ENCODE data around the gene TNFSF9. TPM values are rescaled to one million over a fixed set of nuclear protein-coding genes. Genes with fewer than 3 reads are reported as not detected.

TNFSF9 gene
- total RNA-seq, 1 donor from 2014 or later: 0.28 TPM

DNA sequence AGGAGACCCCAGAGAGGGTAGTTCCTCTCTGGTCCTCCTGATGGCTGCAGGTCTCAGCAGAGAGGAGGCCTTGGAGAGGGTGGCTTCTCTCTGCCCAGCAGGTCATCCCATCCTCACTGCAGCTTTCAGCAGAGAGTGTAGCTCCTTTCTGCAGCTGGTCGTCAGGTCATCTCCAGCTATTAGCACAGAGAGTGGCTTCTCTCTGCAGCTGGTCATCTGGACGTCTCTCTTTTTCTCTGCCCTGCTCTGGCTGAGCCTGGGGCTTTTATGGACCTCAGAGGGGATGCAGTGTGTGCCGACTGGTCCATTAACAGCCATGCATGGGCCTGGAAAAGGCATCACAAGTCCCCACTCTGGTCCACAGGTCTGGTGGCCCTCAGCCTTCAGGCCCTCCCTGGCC is 20.3 kb downstream of the TNFSF9 start:
- Mint-ChIP-seq H3K27ac (no peak overlapping the region), H3K4me1 (peaks cover 2% of the 10 kb centered on the region), H3K36me3 (no peaks in the 10 kb centered on the region), H3K9me3 (no peaks in the 10 kb centered on the region), H3K4me3 (no peak overlapping the region), H3K27me3 (ENCODE audit: insufficient read depth, low read depth) (peaks cover 8% of the 10 kb centered on the region)
- no peak overlapping the region for H3K4me2 ChIP-seq
- TF ChIP-seq, protein P1, sequence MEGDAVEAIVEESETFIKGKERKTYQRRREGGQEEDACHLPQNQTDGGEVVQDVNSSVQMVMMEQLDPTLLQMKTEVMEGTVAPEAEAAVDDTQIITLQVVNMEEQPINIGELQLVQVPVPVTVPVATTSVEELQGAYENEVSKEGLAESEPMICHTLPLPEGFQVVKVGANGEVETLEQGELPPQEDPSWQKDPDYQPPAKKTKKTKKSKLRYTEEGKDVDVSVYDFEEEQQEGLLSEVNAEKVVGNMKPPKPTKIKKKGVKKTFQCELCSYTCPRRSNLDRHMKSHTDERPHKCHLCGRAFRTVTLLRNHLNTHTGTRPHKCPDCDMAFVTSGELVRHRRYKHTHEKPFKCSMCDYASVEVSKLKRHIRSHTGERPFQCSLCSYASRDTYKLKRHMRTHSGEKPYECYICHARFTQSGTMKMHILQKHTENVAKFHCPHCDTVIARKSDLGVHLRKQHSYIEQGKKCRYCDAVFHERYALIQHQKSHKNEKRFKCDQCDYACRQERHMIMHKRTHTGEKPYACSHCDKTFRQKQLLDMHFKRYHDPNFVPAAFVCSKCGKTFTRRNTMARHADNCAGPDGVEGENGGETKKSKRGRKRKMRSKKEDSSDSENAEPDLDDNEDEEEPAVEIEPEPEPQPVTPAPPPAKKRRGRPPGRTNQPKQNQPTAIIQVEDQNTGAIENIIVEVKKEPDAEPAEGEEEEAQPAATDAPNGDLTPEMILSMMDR (IDR thresholded peaks at IDR 0.05): no peak
- no peak for TF ChIP-seq EZH2phosphoT487 (IDR thresholded peaks at IDR 0.05)
- TF ChIP-seq EZH2 (IDR thresholded peaks at IDR 0.05): no peak
- no peak for DNase-seq (ENCODE audit: low spot score)
- no peaks in the 10 kb centered on the region for H4K20me1 ChIP-seq (ENCODE audit: low read depth)
- H2AFZ ChIP-seq (replicated peaks): peak overlapping the region; percentile 32
- no peak overlapping the region for H3K27ac ChIP-seq
- H3K36me3 ChIP-seq: no peaks in the 10 kb centered on the region
- no peaks in the 10 kb centered on the region for H3K79me2 ChIP-seq (ENCODE audit: low read depth)
- H3K9me3 ChIP-seq (ENCODE audit: low read depth): no peaks in the 10 kb centered on the region
- no peaks in the 10 kb centered on the region for H3K27me3 ChIP-seq
- no peak overlapping the region for H3K9ac ChIP-seq
- H3F3A ChIP-seq (ENCODE audit: low read depth): peaks cover 8% of the 10 kb centered on the region
- peaks cover 4% of the 10 kb centered on the region for H3K4me1 ChIP-seq
- no peak overlapping the region for H3K4me3 ChIP-seq

DNA sequence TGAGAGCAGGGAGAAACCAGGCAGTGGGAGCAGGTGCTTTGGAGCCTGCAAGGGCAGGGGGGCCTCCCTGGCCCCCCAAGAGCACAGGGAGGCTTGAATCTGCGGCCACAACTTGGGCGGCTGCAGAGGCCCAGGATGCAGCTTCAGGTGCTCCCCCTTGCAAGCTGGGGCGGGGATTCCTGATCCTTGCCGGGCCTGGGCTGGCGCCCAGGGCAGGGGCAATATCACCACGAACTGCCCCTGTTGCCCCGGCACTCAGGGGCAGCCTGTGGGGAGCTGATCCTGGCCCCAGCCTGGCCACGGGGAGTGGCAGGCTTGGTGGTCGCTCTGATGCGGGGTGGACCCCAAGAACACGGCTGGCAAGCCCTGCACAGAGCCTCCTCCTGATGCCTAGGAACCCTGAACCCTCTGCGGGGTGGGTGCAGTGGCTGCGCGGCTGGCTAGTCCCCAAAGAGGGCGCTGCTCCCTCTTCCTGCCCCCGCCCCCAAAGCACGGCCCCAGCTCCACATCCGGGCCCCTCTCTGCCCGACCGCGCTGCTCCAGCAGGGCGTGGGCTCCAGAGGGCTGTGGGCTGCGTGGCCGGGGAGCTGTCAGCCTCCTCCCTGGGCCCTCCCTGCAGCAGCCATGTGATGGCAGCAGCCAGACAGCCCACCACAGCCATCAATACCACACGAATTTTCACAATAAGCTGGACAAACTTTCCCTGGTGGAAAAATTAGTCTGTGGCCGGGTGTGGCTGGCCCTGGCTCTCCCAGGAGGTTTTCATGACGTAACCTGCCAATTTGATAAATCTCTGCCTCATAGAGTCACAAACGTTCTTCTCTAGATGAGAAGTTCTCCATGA is 21.0 kb downstream of the TNFSF9 start:
- no peaks in the 10 kb centered on the region for H3K36me3 ChIP-seq
- peaks cover 2% of the 10 kb centered on the region for H3K4me1 Mint-ChIP-seq
- no peak overlapping the region for H3K9ac ChIP-seq
- H4K20me1 ChIP-seq (ENCODE audit: low read depth): no peaks in the 10 kb centered on the region
- peak overlapping the region; percentile 100 for H2AFZ ChIP-seq (replicated peaks)
- peak; percentile 83 for DNase-seq (ENCODE audit: low spot score)
- no peak overlapping the region for H3K27ac Mint-ChIP-seq
- H3K36me3 Mint-ChIP-seq: no peaks in the 10 kb centered on the region
- H3K4me3 ChIP-seq: peak overlapping the region; percentile 32
- peaks cover 8% of the 10 kb centered on the region for H3F3A ChIP-seq (ENCODE audit: low read depth)
- peak overlapping the region; percentile 74 for H3K4me2 ChIP-seq
- no peak overlapping the region for H3K27ac ChIP-seq
- TF ChIP-seq, protein P1 (IDR thresholded peaks at IDR 0.05): peak; percentile 66
- TF ChIP-seq EZH2phosphoT487 (IDR thresholded peaks at IDR 0.05): no peak
- H3K4me3 Mint-ChIP-seq: no peak overlapping the region
- peaks cover 4% of the 10 kb centered on the region for H3K4me1 ChIP-seq
- no peaks in the 10 kb centered on the region for H3K9me3 Mint-ChIP-seq
- H3K79me2 ChIP-seq (ENCODE audit: low read depth): no peaks in the 10 kb centered on the region
- peaks cover 6% of the 10 kb centered on the region for H3K27me3 Mint-ChIP-seq (ENCODE audit: insufficient read depth, low read depth)
- no peaks in the 10 kb centered on the region for H3K9me3 ChIP-seq (ENCODE audit: low read depth)
- no peaks in the 10 kb centered on the region for H3K27me3 ChIP-seq

DNA sequence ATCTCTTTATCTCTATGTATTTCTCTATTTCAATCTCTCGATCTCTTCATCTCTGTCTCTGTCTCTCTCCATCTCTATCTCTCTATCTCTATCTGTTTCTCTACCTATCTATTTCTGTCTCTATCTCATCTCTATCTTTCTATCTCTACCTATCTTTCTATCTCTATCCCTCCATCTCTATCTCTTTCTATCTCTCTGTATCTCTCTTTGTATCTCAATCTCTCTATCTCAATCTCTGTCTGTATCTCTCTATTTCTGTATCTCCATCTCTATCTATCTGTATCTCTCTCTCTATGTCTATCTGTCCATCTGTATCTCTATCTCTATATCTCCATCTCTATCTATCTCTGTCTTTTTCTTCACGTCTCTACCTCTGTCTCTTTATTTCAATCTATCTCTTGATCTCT is 25.2 kb downstream of the TNFSF9 start:
- Histone ChIP-seq H3K27ac (no peak overlapping the region), H3K4me2 (no peak overlapping the region), H3K27me3 (no peaks in the 10 kb centered on the region), H3K9me3 (ENCODE audit: low read depth) (no peaks in the 10 kb centered on the region), H3K4me1 (peaks cover 4% of the 10 kb centered on the region), H3K79me2 (ENCODE audit: low read depth) (no peaks in the 10 kb centered on the region), H3F3A (ENCODE audit: low read depth) (peaks cover 4% of the 10 kb centered on the region), H2AFZ (replicated peaks) (peak overlapping the region; percentile 73), H3K9ac (no peak overlapping the region), H3K36me3 (no peaks in the 10 kb centered on the region), H3K4me3 (no peak overlapping the region), H4K20me1 (ENCODE audit: low read depth) (no peaks in the 10 kb centered on the region)
- Mint-ChIP-seq H3K9me3 (no peaks in the 10 kb centered on the region), H3K27me3 (ENCODE audit: insufficient read depth, low read depth) (peaks cover 8% of the 10 kb centered on the region), H3K36me3 (no peaks in the 10 kb centered on the region), H3K4me3 (no peak overlapping the region), H3K4me1 (peaks cover 2% of the 10 kb centered on the region), H3K27ac (no peak overlapping the region)
- TF ChIP-seq, protein P1 (IDR thresholded peaks at IDR 0.05): no peak
- TF ChIP-seq EZH2 (IDR thresholded peaks at IDR 0.05) (no peak), EZH2phosphoT487 (IDR thresholded peaks at IDR 0.05) (no peak)
- no peak for DNase-seq (ENCODE audit: low spot score)
